ENCODE measurements around the gene MS4A18.

The MS4A18 gene

GRCh38 chr11:60717956-60718355 is 6.6 kb upstream of the MS4A18 start:
- Mint-ChIP-seq H3K9me3 (no peaks in the 10 kb centered on the region), H3K4me3 (no peak overlapping the region), H3K36me3 (no peaks in the 10 kb centered on the region), H3K27ac (no peak overlapping the region), H3K4me1 (no peaks in the 10 kb centered on the region), H3K27me3 (peaks cover 18% of the 10 kb centered on the region)
- ATAC-seq, result peak; percentile 63

GRCh38 chr11:60718524-60719316 is 5.8 kb upstream of the MS4A18 start:
- H3K4me1 Mint-ChIP-seq, result no peaks in the 10 kb centered on the region
- H3K4me3 Mint-ChIP-seq, result no peak overlapping the region
- H3K27ac Mint-ChIP-seq, result no peak overlapping the region
- no peaks in the 10 kb centered on the region for H3K36me3 Mint-ChIP-seq
- no peak for ATAC-seq
- H3K27me3 Mint-ChIP-seq, result peaks cover 18% of the 10 kb centered on the region
- no peaks in the 10 kb centered on the region for H3K9me3 Mint-ChIP-seq

DNA sequence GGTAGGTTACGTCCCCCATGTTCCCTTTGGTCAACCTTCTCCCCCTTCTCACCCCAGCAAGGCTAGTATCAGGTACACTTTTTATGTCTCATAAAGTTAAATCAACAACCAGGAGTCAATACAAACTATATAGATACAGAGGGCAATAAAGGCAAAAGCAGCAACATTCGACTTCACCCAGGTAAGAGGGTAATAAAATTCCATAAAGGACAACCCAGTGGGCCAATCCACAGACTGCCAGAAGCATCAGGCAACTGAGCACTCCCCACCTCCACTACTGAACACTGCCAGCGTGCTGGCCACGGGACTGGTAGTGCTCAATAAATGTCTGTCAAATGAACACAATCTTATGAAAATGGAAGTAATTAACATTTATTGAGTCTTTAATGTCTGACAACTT is 5.1 kb upstream of the MS4A18 start:
- no peak overlapping the region for H3K27ac Mint-ChIP-seq
- ATAC-seq, result no peak
- H3K36me3 Mint-ChIP-seq, result no peaks in the 10 kb centered on the region
- no peak overlapping the region for H3K4me3 Mint-ChIP-seq
- H3K27me3 Mint-ChIP-seq, result peaks cover 15% of the 10 kb centered on the region
- H3K9me3 Mint-ChIP-seq, result no peaks in the 10 kb centered on the region
- no peaks in the 10 kb centered on the region for H3K4me1 Mint-ChIP-seq

GRCh38 chr11:60720460-60720859 is 4.1 kb upstream of the MS4A18 start:
- no peaks in the 10 kb centered on the region for H3K36me3 Mint-ChIP-seq
- H3K4me1 Mint-ChIP-seq, result no peaks in the 10 kb centered on the region

GRCh38 chr11:60725592-60725991 is 1.1 kb downstream of the MS4A18 start:
- H3K36me3 Mint-ChIP-seq, result no peaks in the 10 kb centered on the region
- H3K9me3 Mint-ChIP-seq, result no peaks in the 10 kb centered on the region
- H3K4me1 Mint-ChIP-seq, result no peaks in the 10 kb centered on the region
- no peak for ATAC-seq
- H3K4me3 Mint-ChIP-seq, result no peak overlapping the region
- H3K27ac Mint-ChIP-seq, result no peak overlapping the region
- peaks cover 19% of the 10 kb centered on the region for H3K27me3 Mint-ChIP-seq

More at GRCh38 chr11:60720460-60720859, 4.1 kb upstream of the MS4A18 start:
- no peak overlapping the region for H3K4me3 Mint-ChIP-seq
- H3K9me3 Mint-ChIP-seq, result no peaks in the 10 kb centered on the region
- no peak overlapping the region for H3K27ac Mint-ChIP-seq
- no peak for ATAC-seq
- peaks cover 9% of the 10 kb centered on the region for H3K27me3 Mint-ChIP-seq

DNA sequence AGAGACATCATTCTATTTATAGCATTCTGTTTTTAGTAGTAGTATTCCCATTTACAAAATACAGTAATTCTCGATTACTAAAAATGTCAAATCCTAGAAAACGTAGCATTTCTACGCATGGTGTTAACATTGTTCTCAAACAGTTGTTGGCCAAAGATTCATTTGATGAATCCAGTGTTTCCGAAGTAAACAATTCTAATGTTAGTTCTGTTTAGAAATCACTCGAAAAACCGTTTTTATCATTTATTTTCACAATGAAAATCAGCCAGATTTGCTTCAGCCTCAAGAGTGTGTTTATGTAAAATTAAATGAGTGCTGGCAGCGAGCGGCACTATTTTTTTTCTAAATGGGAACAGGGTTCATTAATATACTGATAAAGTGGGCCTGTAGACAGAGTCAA is 7.1 kb downstream of the MS4A18 start:
- Mint-ChIP-seq H3K4me1 (no peaks in the 10 kb centered on the region), H3K4me3 (no peak overlapping the region), H3K36me3 (no peaks in the 10 kb centered on the region), H3K27ac (no peak overlapping the region), H3K27me3 (peaks cover 27% of the 10 kb centered on the region), H3K9me3 (no peaks in the 10 kb centered on the region)
- ATAC-seq, result no peak

DNA sequence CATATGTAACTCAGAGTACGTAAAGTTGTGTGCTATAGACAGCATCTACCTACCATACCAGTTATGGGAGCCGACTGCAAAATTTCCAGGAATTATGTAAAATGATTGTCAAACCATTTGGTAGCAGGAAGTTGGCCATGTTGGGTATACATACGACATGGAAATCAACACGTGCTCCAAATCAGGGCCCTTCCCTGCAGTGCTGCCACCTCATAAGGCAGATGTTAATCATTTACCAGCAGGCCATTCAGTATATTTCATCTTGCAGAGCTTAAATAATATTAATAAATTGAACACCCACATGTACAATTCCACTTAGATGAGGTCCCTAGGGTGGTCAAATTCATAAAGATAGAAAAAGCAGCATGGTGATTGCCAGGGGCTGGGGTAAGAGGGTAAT is 9.8 kb downstream of the MS4A18 start:
- peaks cover 31% of the 10 kb centered on the region for H3K27me3 Mint-ChIP-seq
- no peaks in the 10 kb centered on the region for H3K36me3 Mint-ChIP-seq
- H3K9me3 Mint-ChIP-seq, result no peaks in the 10 kb centered on the region
- H3K4me3 Mint-ChIP-seq, result no peak overlapping the region
- H3K4me1 Mint-ChIP-seq, result no peaks in the 10 kb centered on the region
- no peak overlapping the region for H3K27ac Mint-ChIP-seq
- ATAC-seq, result no peak

GRCh38 chr11:60739114-60739513 is 14.6 kb downstream of the MS4A18 start:
- no peak for ATAC-seq

GRCh38 chr11:60740573-60740972 is 16.1 kb downstream of the MS4A18 start:
- no peaks in the 10 kb centered on the region for H3K9me3 Mint-ChIP-seq
- peaks cover 23% of the 10 kb centered on the region for H3K27me3 Mint-ChIP-seq
- no peak overlapping the region for H3K27ac Mint-ChIP-seq
- ATAC-seq, result no peak
- H3K4me3 Mint-ChIP-seq, result no peak overlapping the region
- no peaks in the 10 kb centered on the region for H3K4me1 Mint-ChIP-seq
- H3K36me3 Mint-ChIP-seq, result no peaks in the 10 kb centered on the region

More at GRCh38 chr11:60739114-60739513, 14.6 kb downstream of the MS4A18 start:
- H3K36me3 Mint-ChIP-seq, result no peaks in the 10 kb centered on the region
- H3K27ac Mint-ChIP-seq, result no peak overlapping the region
- no peaks in the 10 kb centered on the region for H3K9me3 Mint-ChIP-seq
- H3K27me3 Mint-ChIP-seq, result peaks cover 23% of the 10 kb centered on the region
- H3K4me3 Mint-ChIP-seq, result no peak overlapping the region
- H3K4me1 Mint-ChIP-seq, result no peaks in the 10 kb centered on the region

- Mint-ChIP-seq H3K4me3 (no peak overlapping the region), H3K4me1 (no peaks in the 10 kb centered on the region), H3K27me3 (peaks cover 23% of the 10 kb centered on the region), H3K36me3 (no peaks in the 10 kb centered on the region), H3K9me3 (no peaks in the 10 kb centered on the region), H3K27ac (no peak overlapping the region)
- no peak for ATAC-seq
These were observed 16.9 kb downstream of the MS4A18 start for GRCh38 chr11:60741421-60741820.

DNA sequence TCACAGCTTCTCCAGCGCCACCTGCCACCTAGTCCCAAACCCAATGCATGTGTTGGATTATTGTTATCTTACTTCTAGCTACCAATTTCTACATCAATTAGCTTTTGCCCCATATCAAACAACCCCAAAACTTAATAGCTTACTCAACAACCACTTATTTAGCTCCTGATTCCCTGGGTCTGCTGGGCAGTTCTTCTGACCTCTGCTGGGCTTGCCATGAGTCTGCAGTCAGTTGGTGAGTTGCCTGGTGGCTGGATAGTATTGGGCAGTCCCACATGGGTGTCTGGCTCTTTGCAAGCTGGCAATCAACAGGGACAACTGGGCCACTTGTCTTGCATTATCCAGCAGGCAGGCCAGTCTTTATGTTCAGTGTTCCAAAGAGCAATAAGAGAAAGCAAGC is 18.5 kb downstream of the MS4A18 start:
- peaks cover 4% of the 10 kb centered on the region for H3K9me3 Mint-ChIP-seq
- ATAC-seq, result no peak
- H3K4me3 Mint-ChIP-seq, result no peak overlapping the region
- peaks cover 15% of the 10 kb centered on the region for H3K27me3 Mint-ChIP-seq
- H3K27ac Mint-ChIP-seq, result no peak overlapping the region
- H3K36me3 Mint-ChIP-seq, result no peaks in the 10 kb centered on the region
- H3K4me1 Mint-ChIP-seq, result no peaks in the 10 kb centered on the region

GRCh38 chr11:60744114-60744513 is 19.6 kb downstream of the MS4A18 start:
- Mint-ChIP-seq H3K27me3 (peaks cover 5% of the 10 kb centered on the region), H3K36me3 (no peaks in the 10 kb centered on the region), H3K27ac (no peak overlapping the region), H3K4me1 (no peaks in the 10 kb centered on the region), H3K4me3 (no peak overlapping the region), H3K9me3 (peaks cover 4% of the 10 kb centered on the region)
- no peak for ATAC-seq

- no peaks in the 10 kb centered on the region for H3K4me1 Mint-ChIP-seq
These were observed 22.9 kb downstream of the MS4A18 start for GRCh38 chr11:60747359-60747873.

DNA sequence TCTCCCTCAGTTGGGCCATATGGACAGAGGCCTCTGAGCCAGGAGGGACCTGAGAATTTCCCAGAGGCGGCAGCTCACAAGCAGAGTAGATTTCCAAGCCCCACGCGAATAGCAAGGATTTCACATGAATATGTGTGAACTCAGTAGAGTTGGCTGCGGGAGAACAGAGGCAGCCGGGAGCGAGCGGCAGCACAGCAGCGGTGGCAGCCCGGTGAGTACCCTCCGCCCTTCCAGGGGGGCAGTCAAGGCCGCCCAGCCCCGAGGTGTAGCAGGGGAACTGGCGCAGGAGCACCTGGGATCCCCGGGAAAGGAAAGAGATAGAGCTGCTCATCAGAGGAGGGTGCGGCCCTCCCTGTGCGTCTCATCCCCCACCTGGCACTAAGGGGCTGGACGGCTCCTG is 23.7 kb downstream of the MS4A18 start:
- H3K4me1 Mint-ChIP-seq, result no peaks in the 10 kb centered on the region
- H3K27me3 Mint-ChIP-seq, result peaks cover 33% of the 10 kb centered on the region
- H3K4me3 Mint-ChIP-seq, result no peak overlapping the region
- no peaks in the 10 kb centered on the region for H3K36me3 Mint-ChIP-seq
- no peak overlapping the region for H3K27ac Mint-ChIP-seq
- H3K9me3 Mint-ChIP-seq, result peaks cover 4% of the 10 kb centered on the region
- no peak for ATAC-seq

More at GRCh38 chr11:60747359-60747873, 22.9 kb downstream of the MS4A18 start:
- Mint-ChIP-seq H3K4me3 (no peak overlapping the region), H3K27ac (no peak overlapping the region), H3K9me3 (peaks cover 4% of the 10 kb centered on the region), H3K27me3 (peaks cover 25% of the 10 kb centered on the region), H3K36me3 (no peaks in the 10 kb centered on the region)
- ATAC-seq, result no peak

DNA sequence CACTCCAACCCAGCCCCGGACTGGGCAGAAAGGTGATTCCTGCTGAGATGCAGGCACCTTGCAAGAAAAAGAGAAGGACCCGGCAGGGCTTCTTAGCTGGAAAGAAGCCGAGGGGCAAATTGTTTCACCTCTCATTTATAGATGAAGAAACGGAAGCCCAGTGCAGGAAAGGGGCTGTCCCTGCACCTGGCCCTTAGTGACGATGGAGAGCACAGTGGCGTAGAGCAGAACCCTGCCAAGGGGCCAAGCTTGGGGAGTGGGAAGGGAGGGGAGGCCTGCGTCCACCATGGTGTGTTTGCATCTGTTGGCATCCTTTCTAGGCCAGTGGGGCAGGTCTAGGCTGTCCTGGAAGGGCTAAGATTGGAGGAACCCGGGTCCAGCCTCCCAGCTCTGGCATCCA is 24.3 kb downstream of the MS4A18 start:
- H3K9me3 Mint-ChIP-seq, result peaks cover 4% of the 10 kb centered on the region
- ATAC-seq, result peak; percentile 58
- peaks cover 33% of the 10 kb centered on the region for H3K27me3 Mint-ChIP-seq
- no peak overlapping the region for H3K27ac Mint-ChIP-seq
- H3K4me1 Mint-ChIP-seq, result no peaks in the 10 kb centered on the region
- H3K36me3 Mint-ChIP-seq, result no peaks in the 10 kb centered on the region
- no peak overlapping the region for H3K4me3 Mint-ChIP-seq

DNA sequence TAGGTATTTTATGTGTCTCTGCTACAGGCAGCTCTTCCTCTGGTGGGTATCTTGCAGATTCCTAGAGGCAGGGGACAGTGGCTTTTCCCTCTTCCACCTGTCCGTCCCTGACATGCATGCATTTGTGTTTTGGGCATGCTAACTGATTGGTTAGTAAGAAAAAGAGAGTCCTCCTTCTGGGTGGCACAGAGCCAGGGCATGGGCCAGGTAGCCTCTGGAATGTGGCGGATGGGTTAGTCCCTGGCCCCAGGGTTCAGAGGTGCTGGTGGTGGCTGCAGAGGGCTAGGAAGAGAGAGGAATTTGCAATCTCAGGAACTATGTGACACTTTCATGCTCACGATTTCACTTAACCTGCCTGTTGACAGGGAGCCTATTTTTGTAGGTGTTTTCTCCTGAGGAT is 26.4 kb downstream of the MS4A18 start:
- no peaks in the 10 kb centered on the region for H3K36me3 Mint-ChIP-seq
- H3K27ac Mint-ChIP-seq, result no peak overlapping the region
- no peaks in the 10 kb centered on the region for H3K4me1 Mint-ChIP-seq
- no peak overlapping the region for H3K4me3 Mint-ChIP-seq
- no peak for ATAC-seq
- H3K27me3 Mint-ChIP-seq, result peaks cover 33% of the 10 kb centered on the region
- H3K9me3 Mint-ChIP-seq, result peaks cover 4% of the 10 kb centered on the region

Measured in stimulated activated memory B cell treated with anti-CD40 and anti-IgM and Interleukin-4, amounts not matched to agents 10 μg/mL and 1 μg/mL and 100 μg/mL, for 72 hours (primary cell).